ENCODE data around the gene CKLF.
A peak's percentile ranks its signal among the peaks of the same experiment; 100 is the strongest.
"Not testable (repeated sequence)": the region's sequence is repeated elsewhere in the genome, so short reads cannot be mapped to it uniquely, and the experiment has no call there.

Gene CKLF

GRCh38 chr16:66601471-66601870 is 49.1 kb downstream of the CKLF start:
- no peak for DNase-seq

GRCh38 chr16:66603537-66604375 is 51.4 kb downstream of the CKLF start:
- DNase-seq = peak; percentile 21

GRCh38 chr16:66604376-66605176 is 52.2 kb downstream of the CKLF start, which contains the start of gene CMTM3:
Gene CMTM3 (plus strand): TSS chr16:66604704. CDS start chr16:66604806, 102 bp downstream.
- DNase-seq = no peak

GRCh38 chr16:66605177-66605978 is 53.0 kb downstream of the CKLF start:
- DNase-seq = no peak

- no peak for DNase-seq
Observed at GRCh38 chr16:66605979-66606751, 53.8 kb downstream of the CKLF start.

- DNase-seq = peak; percentile 25
Observed at GRCh38 chr16:66608241-66609138, 56.1 kb downstream of the CKLF start.

GRCh38 chr16:66609139-66609510 is 56.7 kb downstream of the CKLF start:
- DNase-seq = no peak

- no peak for DNase-seq
Observed at GRCh38 chr16:66610111-66610820, 57.9 kb downstream of the CKLF start.

GRCh38 chr16:66611911-66612310 is 59.5 kb downstream of the CKLF start:
- not testable (repeated sequence) for DNase-seq

GRCh38 chr16:66612422-66612821 is 60.0 kb downstream of the CKLF start:
- DNase-seq = no peak

- no peak for DNase-seq
Observed at GRCh38 chr16:66614161-66614802, 61.9 kb downstream of the CKLF start.

All from DMS79 (cell line).